ENCODE data around the gene KLHL33.
"Not testable (repeated sequence)": the region's sequence is repeated elsewhere in the genome, so short reads cannot be mapped to it uniquely, and the experiment has no call there.

The KLHL33 gene

DNA sequence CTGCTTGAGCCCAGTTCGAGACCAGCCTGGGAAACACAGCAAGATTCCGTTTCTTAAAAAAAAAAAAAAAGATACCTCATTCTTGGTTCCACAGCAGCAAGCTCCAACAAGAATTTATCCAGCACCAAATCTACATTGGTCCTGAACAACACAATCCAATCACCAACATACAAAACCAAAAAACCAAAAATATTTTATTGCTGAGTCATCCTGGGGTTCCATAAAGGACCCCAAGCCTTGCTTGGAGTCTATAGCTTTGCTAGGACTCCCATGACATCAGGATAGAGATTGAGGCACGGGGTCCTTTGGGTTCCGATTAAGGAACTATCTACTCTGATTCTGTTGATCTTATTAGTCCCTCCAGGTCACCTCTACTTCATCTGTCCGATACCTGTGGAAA, 10.9 kb upstream of the KLHL33 start:
- no peak for DNase-seq

DNA sequence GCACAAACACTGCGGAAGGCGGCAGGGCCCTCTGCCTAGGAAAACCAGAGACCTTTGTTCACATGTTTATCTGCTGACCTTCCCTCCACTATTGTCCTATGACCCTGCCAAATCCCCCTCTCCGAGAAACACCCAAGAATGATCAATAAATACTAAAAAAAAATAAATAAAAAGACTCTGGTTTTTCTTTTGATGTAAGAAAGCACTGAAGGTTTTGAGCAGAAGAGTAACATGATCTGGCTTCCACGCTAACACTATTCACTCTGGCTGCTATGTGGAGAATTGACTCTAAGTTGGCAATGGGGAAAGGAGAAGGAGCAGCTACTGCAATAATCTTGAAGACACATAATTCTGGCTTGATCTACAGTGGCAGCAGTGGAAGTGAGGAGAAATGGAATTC, 7.7 kb upstream of the KLHL33 start:
- DNase-seq, result not testable (repeated sequence)

DNA sequence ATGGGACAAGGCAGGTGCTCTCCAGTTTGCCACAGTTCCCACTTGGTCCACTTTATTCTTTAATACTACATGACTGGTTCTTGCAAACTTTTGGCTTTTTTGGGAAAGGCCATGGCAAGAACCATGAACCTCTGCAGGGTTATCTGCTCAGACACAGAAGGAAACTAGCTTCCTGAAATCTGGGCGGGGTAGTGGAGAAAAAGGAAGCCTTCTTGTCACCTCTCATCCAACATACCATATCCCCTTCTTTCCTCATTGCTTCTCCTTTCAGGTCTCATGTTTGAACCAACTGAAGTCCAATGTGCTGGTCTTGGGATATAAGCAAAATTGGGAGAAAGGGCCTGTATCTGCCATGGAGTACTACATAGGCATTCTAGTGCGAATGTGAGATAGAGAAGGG, 5.5 kb upstream of the KLHL33 start:
- DNase-seq, result no peak

DNA sequence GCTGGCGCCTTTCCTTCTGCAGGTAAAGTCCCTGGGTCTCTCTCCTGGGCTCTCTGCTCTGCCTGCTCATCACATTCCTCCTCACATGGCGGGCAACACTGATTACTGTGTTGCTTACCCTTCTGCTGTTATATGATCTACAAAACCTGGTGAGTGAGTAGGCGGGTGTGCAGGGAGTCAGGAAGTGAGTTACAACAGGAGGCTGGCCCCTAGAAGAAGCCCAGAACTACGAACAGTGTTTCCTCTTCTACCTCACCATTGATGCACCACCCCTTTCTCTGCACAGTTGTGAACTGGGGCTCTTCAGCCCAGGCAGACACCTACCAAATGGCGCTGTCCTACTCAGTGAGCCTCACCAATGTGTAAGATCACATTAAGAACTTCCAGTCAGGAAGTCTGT, 4.9 kb upstream of the KLHL33 start:
- no peak for DNase-seq

DNA sequence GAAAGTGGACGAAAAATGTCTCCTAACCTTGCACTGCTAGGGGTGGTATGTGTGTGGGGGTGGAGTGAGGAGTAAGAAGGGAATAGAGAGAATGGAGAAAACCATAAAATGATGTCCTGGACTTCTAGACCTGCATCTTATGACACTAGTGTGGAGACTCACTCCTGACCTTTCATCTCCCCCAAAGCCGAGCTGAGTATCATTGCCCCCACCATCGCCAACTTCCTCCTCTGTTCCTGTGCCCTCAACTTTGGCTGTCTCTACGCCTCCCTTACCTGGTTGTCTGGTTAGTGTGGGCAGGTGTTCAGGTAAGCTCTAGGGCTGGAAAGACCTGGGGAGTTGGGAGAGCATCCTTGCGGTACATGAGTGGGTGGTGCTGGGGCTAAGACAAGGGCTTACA, 4.5 kb upstream of the KLHL33 start:
- no peak for DNase-seq

DNA sequence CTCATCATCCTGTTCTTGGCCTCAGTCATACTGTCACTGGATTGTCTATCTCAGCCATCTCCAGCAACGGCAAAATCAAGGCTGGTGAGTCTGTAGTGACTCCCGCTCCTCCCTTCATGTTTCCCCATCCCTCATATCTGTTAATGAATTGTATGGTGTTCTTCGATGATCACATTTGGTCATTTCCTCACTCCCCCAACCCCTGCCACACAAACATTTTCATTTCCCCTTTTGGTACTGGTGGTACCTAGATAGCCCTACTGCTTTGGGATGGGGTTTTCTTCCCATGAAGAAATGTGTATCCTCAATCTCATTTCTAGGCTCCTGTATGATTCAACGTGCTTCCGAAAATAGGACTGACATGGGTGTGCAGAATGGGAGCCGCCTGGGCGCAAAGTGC, 2.7 kb upstream of the KLHL33 start:
- DNase-seq, result peak; percentile 31

DNA sequence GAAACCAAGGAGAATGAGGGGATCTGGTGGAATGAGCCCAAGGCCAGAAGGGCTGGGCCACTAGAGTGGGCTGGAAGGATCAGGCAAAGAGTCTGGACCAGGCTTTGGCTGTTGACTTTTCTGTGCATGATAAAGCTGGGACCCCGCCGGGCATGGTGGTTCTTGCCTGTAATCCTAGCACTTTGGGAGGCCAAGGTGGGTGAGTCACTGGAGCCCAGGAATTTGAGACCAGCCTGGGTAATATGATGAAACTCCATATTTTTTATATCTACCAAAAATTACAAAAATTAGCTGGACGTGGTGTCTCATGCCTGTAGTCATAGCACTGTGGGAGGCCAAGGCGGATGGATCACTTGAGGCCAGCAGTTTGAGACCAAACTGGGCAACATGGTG, 393 bp upstream of the KLHL33 start:
- no peak for DNase-seq

DNA sequence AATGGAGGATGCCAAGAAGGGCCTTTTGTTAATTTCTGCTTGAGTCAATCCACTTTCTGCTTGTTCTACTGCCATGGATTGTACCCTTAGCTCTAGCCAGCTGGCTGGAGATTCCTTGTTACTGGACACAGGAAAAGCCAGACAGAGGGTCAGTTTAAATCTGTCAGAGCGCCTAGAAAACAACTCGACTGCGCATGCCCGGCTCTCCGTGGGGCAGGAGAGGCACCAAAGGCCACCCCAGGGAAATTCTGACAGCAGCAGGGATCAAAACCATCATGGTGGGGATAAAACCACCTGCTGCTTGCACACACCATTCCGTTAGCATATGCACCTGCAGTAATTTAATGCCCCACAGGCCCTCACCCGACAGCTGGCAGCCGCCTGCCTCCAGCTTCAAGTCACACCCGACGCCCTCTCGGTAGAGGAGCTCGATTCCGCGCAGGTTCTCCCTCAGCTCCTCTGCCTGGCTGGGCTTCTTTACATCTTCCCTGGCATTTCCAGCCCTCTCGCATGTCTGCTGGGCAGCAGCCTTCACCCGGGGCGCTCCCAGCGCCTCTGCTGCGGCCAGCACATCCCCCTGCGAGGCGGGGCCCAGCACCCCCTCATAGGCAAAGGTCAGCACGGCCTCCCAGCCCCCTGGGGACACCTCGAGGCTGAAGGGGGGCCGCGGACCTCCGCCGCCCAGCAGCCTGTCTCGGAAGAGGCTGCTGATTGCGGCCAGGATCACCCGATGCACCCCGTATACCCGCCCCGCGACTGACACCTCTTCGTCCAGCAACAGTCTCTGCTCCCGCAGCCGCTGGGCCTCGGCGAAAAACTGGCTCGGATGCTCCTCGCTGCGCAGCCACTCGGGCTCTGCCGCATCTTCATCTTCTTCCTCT, 1.0 kb downstream of the KLHL33 start:
- DNase-seq, result no peak

DNA sequence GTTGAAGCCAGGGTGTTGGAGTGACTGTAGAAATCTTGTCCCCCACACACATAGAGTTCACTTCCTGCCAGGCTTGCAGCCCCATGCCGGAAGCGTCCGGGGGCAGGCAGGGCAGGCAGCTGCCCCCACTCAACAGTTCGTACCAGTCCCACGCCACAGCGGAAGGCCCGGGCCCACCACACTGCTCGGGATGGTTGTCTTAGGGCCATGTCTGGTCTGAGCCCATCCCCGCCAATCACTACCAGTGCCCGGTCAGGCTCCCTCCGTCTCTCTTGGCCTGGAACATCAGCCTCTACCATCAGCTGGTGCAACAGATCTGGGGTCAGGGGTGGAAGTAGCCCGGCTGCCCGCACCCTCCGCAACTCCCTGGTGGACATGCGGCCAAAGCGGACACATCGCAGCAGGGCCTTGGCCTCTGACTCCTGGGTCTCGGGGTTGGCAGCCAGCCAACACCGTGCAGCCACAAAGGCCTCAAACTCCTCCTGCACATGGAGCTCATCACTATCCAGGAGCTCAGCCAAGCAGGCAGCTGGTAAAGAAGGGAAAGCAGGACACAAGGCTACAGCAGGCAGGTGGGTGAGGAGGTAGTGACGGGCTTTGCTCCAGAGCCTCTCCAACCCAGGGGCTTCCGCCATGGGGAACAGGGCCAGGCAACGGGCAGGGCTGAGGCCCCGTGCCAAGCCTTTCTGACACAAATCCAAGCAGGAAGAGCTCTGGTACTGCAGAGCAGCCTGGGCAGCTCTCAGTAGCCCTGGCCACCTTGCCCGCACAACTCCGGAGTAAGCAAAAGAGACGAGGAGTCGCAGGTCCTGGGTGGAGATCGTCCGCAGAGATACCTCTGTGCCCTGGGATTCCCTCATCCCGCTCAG, 5.9 kb downstream of the KLHL33 start:
- no peak for DNase-seq

DNA sequence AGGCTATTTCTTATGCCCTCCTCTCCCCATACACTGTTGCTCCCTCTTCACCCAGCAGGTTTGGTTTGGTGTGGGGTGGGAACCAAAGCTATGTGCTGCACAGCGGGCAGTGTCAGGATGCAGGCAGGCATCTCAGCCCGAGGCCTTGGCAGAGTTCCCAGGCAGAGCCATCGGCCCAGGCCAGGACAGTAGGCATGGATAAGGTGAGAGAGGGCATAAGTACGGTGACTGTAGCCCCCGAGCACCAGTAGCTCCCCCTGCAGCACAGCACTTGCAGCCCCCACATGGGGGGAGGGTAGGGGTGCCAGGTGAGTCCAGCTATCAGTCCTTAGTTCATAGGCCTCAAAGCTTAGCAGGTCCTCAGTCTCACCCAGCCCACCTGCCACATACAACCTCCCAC, 7.2 kb downstream of the KLHL33 start:
- no peak for DNase-seq

DNA sequence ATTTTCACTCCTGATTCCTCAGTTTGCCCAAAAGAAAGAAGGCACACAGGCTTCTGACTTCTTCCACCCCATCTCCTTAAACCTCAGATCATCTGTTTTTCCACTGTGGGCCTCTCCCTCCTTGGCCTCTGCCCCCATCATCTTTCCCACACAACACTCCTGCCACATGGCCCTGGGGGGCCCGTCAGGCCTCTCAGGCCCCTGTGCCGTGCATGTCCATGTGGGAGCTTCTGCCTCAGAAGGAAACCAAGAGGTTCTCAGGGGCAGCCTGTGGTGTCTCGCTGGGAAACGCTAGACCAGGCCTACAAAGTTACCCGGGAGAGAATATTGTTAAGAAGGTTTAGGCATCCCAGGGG, 8.0 kb downstream of the KLHL33 start:
- DNase-seq, result no peak

DNA sequence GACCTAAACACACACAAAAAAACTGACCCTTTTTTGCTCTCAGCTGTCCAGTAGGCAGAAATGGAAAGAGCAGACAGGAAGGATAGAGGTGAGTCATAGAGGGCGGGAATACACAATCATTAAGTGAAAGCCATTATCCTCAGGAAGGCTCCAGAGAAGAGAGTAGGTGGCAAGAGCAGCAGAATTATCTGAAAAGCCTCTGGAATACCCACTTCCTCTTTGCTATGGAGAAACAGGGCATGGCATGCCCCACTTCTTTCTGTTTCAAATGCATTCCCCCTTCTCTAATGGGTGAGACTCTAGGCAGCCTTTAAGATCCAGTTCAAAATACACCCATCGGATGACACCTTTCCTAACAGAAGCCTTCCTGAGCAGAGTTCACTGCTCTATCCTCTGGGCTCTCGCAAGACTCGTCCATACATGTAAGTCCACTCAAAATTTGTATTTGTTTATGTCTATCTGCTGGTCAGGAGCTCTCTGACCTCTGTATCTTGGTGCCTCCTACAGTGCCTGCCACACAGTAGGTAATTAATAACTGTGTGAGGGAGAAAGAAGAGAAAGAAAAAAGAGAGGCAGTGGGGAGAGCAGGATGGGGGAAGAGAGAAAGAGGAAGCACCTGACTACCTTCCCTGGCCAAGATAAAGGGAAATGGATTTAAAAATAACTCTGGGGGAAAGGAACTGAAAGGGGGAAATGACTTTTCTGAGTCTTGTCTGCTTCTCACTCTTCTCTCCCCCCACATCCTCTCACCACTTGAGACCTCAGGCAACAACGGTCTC, 8.5 kb downstream of the KLHL33 start:
- DNase-seq, result peak; percentile 90

DNA sequence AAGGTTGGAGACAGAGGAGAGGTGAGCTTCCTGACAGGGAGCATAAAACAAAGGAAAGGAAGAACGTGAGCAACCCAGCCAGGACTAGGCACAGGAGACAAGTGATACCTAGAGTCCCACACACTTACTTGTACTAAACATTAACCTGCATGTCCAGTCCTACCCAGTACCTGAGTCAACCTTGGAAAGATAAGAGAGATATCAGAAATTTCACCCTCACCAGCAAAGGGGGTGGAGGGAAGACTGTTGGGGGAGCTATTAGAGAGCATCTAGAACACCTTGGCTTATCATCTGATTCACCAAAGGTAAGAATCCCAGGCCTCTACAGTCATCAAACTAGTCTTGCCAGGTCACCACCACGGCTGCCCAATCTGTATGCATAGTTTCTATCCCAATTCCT, 11.1 kb downstream of the KLHL33 start:
- DNase-seq, result no peak

DNA sequence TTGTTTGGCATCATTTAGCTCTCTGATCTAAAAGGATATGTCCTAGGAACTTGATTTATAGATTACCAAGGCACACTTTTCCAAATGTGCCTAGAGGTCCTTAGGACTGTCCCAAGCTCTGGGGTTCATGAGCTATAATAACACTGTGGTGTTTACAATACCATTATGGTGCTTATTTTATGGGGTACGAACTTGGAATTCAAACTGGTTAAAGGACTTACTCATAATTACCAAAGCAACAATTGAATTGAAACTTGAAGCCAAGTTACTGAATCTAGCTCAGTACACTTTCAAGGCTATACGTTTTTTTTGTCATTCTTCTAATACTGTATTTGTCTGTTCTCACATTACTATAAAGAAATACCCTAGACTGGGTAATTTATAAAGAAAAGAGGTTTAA, 13.1 kb downstream of the KLHL33 start:
- no peak for DNase-seq

DNA sequence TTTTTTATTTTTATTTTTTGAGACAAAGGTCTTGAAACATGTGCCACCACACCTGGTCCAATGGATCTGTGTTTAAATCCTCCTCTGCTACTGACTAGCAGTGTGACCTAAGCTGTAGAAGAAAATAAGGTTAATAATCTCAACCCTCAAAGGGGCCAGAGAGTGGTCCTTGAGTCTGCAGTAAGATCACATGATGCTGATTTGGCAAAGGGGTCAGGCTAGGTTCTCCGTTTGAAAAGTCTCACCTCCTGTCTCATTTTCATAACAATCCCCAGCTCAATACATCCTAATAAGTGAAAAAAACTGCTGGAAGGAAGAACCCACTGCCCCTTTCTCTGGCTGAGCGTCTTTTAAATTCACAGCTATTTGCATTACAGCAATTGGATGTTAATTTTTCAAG, 14.7 kb downstream of the KLHL33 start:
- DNase-seq, result no peak

DNA sequence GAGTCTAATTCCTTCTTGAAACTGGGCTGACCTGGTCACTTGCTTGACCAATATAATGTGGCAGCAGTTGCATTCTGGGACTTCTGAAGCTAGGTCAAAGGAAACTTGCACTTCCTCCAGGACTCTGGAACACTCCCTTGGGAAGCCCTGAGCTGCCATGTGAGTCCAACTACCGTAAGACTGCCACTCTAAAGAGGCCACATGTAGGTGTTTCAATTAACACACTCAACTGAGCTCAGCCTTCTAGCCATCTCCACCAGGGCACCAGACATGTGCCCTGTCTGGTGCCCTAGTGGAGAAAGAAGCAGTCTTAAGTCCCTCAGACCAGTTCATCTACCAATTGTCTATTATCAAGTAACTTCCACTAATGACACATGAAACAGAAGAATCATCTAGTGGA, 16.5 kb downstream of the KLHL33 start:
- no peak for DNase-seq

DNA sequence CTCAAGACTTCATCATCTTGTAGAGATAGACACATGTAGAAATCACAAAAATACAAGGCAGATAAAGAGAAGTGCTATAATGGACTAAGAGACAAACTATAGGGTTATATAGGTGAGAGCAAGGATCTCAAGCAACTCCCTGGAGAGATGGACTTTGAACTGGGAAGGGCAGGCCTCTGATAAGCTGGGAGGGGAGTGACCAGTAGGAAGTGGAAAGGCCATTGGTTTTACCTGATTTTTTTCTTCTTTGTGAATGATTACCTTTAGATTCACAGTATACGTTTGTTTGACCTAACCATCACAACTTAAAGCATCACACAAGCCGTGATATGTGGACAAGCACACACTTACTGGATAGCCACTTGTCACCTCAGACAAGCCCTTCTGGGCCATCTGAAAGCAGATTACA, 17.5 kb downstream of the KLHL33 start:
- no peak for DNase-seq

DNA sequence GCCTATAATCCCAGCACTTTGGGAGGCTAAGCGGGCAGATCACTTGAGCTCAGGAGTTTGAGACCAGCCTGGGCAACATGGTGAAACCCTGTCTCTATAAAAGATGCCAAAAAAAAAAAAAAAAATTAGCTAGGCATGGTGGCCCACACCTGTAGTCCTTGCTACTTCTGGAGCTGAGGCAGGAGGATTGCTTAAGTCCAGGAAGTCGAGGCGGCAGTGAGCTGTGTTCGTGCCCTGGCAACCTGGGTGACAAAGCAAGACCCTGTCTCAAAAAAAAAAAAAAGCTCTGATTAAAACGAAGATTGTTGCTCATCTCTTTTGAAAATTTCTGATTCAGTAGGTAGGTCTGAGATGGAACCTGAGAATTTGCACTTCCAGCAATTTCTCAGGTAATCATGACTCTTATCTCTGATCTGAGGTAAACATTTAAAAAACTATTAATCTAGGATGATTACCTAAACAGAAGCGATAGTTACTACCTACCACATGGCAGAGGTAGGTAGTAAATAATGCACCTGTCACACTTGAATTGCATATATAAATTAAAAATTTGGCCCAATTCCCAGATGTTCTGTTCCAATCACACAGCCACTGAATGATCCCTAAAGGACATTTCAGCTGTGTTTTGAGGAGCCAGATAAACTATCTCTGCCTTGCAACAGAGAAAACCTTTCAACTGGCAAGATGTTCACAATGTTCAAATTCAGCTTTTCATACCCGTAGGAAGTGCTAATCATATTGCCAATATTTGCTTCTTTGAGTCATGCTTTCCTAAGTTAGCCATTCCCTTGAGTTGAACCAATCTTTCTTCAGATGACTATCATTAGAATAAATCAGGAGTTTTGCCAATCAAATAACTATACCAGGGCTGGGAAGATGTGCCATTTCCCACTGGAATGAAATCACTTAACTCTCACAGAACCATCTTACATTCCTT, 18.4 kb downstream of the KLHL33 start:
- no peak for DNase-seq

DNA sequence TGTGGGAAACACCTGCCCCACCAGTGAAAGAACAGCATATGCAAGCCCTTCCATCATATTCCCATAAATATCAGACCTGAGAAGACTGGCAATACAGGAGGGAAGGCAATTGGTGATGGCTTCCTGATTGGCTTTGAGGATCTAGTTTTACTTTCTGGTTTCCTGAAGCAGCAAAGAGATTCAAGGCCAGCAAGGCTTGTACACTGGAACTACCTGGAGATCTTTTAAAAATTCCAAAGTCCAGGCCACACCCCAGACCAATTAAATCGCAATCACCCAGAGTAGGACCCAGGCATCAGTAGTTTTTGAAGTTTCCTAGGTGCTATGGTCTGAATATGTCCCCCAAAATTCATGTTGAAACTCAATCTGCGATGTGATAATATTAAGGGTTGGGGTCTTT, 19.7 kb downstream of the KLHL33 start:
- no peak for DNase-seq

DNA sequence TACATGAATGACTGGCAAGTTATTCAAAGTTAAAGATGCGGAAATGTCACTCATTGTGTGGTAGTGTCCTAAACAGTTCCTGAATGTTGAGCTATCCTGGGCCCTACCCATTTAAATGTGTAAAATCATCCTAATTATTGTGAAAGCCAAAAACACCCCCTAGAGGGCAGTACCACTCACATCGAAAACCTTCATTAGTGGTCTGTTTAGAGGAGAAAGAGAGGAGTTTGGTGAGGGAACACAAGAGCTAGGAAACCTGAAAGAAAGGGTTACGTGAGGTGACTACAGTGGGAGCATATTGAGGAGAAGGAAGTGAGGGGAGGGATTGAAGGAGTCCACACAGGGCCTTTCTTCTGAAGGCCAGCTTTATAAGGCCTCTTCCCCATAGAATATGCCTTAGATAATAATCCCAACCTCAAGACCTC, 20.2 kb downstream of the KLHL33 start:
- peak; percentile 78 for DNase-seq

DNA sequence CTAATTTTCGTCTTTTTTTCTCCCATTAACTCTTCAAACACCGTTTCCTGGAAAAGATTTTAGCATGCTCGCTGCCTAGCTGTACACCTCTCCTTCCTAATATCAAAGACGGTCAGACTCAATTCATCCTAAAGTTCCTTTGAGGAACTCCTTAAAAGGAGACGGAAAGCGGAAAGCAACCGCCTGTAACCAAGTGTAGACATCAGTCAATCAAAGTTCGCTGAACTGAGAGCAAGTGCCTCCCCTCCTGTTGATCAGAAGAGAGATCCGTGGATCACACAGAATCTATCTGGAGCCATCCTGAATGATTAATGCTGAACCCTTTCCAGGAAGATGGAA, 22.3 kb downstream of the KLHL33 start:
- DNase-seq, result peak; percentile 61
